Heart left ventricle (tissue), 16 donors: ENCODE measurements around the gene CEP170. TPM values are rescaled to one million over a fixed set of nuclear protein-coding genes. Genes with fewer than 3 reads are reported as not detected.

Experiments
- ATAC-seq, 4 donors: fragments of 200-7000 bp; cut with Tn5 transposase; one replicate each; pipeline ENCODE4 v1.9.1; 2020 to 2022; ENCODE audit warnings: moderate library complexity in 4 of 4, mild to moderate bottlenecking in 3 of 4, moderate number of reproducible peaks in 1 of 4
- DNase-seq, 5 donors: peaks; one replicate each; pipeline ENCODE4 v3.0.0-alpha.2; 2020
- H3K27ac ChIP-seq, 12 donors: fragments of 200-600 bp; sonication (generic) in 4 of 12; one replicate each; pipeline versions ENCODE4 v1.5.0 to v1.8.0; 2016 to 2022; ENCODE audit warnings: mild to moderate bottlenecking in 2 of 12
- H3K27me3 ChIP-seq, 9 donors: fragments of 200-600 bp; sonication (generic) in 2 of 9; one replicate each; pipeline versions ENCODE4 v1.5.1 to v1.8.0; 2016 to 2022; ENCODE audit warnings: mild to moderate bottlenecking in 3 of 9
- H3K36me3 ChIP-seq, 9 donors: fragments of 200-600 bp; sonication (generic) in 2 of 9; one replicate each; pipeline versions ENCODE4 v1.5.0 to v1.8.0; 2018 to 2022; ENCODE audit warnings: mild to moderate bottlenecking in 2 of 9
- H3K4me1 ChIP-seq, 12 donors: fragments of 200-600 bp; sonication (generic) in 4 of 12; one replicate each; pipeline versions ENCODE4 v1.5.0 to v1.8.0; 2016 to 2022; ENCODE audit warnings: mild to moderate bottlenecking in 3 of 12
- H3K4me3 ChIP-seq, 12 donors: fragments of 200-600 bp; sonication (generic) in 4 of 12; one replicate each; pipeline versions ENCODE4 v1.5.0 to v1.8.0; 2017 to 2022; ENCODE audit warnings: mild to moderate bottlenecking in 9 of 12, moderate library complexity in 4 of 12
- H3K9me3 ChIP-seq, 12 donors: fragments of 200-600 bp; sonication (generic) in 4 of 12; one replicate each; pipeline versions ENCODE4 v1.5.0 to v1.8.0; 2016 to 2022; ENCODE audit warnings: mild to moderate bottlenecking in 1 of 12
- POLR2A ChIP-seq, 2 donors: fragments of 450-650 bp; IDR thresholded peaks; one replicate each; pipeline ENCODE4 v1.6.1; 2017; ENCODE audit warnings: antibody characterized with exemption in 2 of 2, mild to moderate bottlenecking in 2 of 2, moderate library complexity in 2 of 2
- WGBS, 4 donors: extraction: QIAGEN DNeasy Blood & Tissue Kit in 2 of 4; methylation state at CpG; one replicate each; pipeline versions ENCODE4 v1.1.5 to v1.1.7; 2013 to 2018; 5-methylcytosine and 5-hydroxymethylcytosine counted together
- intact Hi-C, 10 donors: fragments of 100-400 bp; cut with DNase I; formaldehyde crosslinking; loops; one replicate each; pipeline versions ENCODE4 v1.11.1 to v1.14.2; 2022
- polyA plus RNA-seq, 2 donors: library from polyadenylated mRNA; stranded (reverse); fragments of 200-250 nt; gene quantifications; one replicate each; pipeline ENCODE4 v1.2.3, GENCODE V29; 2013
- total RNA-seq, 9 donors: library from RNA; depleted of rRNA in 2 of 9; stranded (reverse); fragments of >200 nt in 2 of 9; fragmentation: NEBNext Ultra II Directional in 3 of 9; extraction: Animal tissue kit (Norgen Biotek cat#: 25700) in 3 of 9; gene quantifications; one replicate each; pipeline versions ENCODE4 v1.1.0 to v1.2.4, GENCODE V29; 2016 to 2023
- TF ChIP-seq, protein P1 (sequence below), 12 donors: fragments of 200-600 bp; sonication (generic) in 4 of 12; IDR thresholded peaks; one replicate each; pipeline versions ENCODE4 v1.5.0 to v1.8.0; 2018 to 2022; ENCODE audit warnings: antibody characterized with exemption in 12 of 12, mild to moderate bottlenecking in 5 of 12
- donor health status: ischemic (EF 13 %, LVEDD 7.1; RV severe dilation, severe dysfunction).
- donor health status: healthy with polysubstance abuse.
- donor health status: DM: no; HTN: yes; CAD: no.
- donor health status: DM: no; HTN: no; CAD: no.
- donor health status: ischemic (EF 25% LVEDD 6.9; RV normal size, moderate dysfunction).
- donor health status: ischemic (EF 25% LVEDD 5.7; RV mildly dilated, moderate dysfunction).
- donor health status: healthy.
- donor health status: DM: yes; HTN: yes; CAD: no.
- donor health status: ischemic (EF 35%, LVEDD 5.7; RV mildly dilated, moderate dysfunction).
- donor health status: nonischemic (EF 11% LVEDD 7.7; RV severe dilation, severe dysfunction).
- donor health status: DM: yes; HTN: yes; CAD: no.
- donor health status: PGD.
- donor health status: ischemic (EF 29% LVEDD 5.4; RV normal size, mild dysfunction).
- donor health status: nonischemic (EF 23%, LVEDD 6.1; RV moderate dilation, normal function).

The CEP170 gene
- total and polyA plus RNA-seq, 11 donors, result 9.7 to 70.3 (median 37.7) TPM

DNA sequence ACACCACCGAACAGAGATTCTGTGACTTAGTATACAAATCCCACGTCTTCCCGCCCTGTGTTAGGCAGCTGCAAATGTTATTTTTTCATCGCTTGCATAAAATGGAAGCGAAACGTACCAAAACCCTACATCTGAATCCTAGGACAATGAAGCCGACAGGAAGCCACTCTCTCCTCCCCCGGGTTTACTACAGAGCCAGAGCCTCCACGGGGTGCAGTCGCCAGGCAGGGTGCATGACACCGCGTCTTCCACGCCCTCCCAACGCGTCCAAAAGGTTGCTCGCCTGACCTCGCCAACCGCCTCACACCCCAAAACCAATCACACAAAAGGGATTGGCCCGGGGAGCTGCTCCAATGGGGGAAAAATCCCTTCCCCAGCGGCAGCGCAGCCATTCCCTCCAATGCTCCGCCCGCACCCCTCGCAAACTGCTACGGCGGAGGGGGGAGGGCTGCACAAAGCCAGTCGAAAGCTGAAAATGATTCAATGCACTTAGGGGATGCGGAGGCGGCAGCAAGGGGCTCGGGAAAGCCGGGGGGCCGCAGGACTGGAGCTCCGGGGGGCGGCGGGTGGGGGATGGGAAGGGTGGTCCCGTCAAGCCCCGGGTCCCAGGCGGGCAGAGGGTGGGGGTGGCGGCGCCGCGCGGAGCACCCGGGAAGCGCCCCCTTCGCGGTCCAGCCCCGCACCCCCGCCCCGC lies 701 bp downstream of the CEP170 start:
- peak; percentile 67 to 76 (median 74) for DNase-seq
- Histone ChIP-seq H3K27ac (peak overlapping the region; percentile 93 to 98 (median 96)), H3K4me1 (peaks cover 4 to 67% (median 44%) of the 10 kb centered on the region in 12 donors), H3K27me3 (no peaks in the 10 kb centered on the region), H3K9me3 (no peaks in the 10 kb centered on the region), H3K4me3 (peak overlapping the region; percentile 72 to 100 (median 84)), H3K36me3 (no peaks in the 10 kb centered on the region)
- ATAC-seq, result peak in 3 of 4 donors; percentile 10 to 34 (median 21)
- intact Hi-C loops, result loop anchor here in 4 of 10 donors (5.0 to 10.0 kb wide), 5 partner anchors 42 to 1580 kb away; partner anchors contain the start of genes ADSS2 (in 1 of the 4) and COX20 (in 1 of the 4)
- TF ChIP-seq, protein P1, sequence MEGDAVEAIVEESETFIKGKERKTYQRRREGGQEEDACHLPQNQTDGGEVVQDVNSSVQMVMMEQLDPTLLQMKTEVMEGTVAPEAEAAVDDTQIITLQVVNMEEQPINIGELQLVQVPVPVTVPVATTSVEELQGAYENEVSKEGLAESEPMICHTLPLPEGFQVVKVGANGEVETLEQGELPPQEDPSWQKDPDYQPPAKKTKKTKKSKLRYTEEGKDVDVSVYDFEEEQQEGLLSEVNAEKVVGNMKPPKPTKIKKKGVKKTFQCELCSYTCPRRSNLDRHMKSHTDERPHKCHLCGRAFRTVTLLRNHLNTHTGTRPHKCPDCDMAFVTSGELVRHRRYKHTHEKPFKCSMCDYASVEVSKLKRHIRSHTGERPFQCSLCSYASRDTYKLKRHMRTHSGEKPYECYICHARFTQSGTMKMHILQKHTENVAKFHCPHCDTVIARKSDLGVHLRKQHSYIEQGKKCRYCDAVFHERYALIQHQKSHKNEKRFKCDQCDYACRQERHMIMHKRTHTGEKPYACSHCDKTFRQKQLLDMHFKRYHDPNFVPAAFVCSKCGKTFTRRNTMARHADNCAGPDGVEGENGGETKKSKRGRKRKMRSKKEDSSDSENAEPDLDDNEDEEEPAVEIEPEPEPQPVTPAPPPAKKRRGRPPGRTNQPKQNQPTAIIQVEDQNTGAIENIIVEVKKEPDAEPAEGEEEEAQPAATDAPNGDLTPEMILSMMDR (IDR thresholded peaks at IDR 0.05), result peak in 1 of 12 donors; percentile 11
- TF ChIP-seq POLR2A (IDR thresholded peaks at IDR 0.05), result no peak
- WGBS, 4 donors, result 0 to 1% (median 1%) methylated on average over 24 to 50 of the region's 50 CpGs

DNA sequence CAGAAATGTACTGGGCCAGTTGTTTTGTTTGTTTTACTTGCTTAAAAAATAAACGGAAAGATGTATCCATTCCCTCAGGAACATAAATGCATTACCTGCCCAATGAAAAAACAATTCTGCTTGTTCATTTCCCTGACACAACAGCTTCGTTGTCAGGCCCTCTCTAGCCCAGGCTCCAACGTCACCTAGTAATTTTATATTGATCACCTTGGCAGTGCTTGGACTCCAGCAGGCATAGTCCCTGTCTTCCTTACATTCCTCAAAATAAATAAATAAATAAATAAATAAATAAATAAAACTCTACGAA lies 1.2 kb downstream of the CEP170 start:
- ATAC-seq, result no peak
- TF ChIP-seq POLR2A (IDR thresholded peaks at IDR 0.05), result no peak
- TF ChIP-seq, protein P1 (IDR thresholded peaks at IDR 0.05), result no peak

DNA sequence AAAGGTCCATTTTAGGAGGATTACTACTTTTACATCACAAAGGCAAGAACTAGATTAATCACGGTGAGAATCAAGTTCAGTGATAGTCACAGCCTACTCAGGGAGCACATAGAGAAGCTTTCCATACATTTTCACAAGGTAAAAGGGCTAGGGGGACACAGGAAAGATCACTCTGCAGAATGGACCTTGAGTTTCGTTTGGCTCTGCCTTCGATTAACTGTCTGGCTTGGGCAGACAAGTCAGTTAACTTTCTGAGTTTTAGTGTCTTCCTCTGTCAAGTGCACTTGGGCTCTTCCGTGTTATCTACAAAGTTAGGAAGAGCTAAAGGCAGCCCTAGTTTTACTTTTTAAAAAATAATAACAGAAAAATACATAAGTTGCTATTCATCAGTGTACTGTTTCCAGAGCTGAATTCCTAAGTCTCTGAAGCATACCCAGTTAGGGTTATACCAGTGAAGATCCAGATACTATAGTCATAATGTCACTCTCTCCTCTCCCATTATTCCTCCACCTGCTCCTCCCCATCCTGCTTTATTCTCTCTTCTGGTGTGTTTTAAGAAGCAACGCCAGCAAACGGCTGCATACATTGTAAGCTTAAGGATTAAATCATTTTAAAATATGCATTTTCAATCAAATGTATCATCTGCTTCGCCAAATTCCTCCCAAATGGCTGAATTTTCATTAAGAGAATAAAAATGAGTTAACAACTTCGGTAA lies 1.7 kb downstream of the CEP170 start:
- intact Hi-C loops, result loop anchor here in 4 of 10 donors (5.0 to 10.0 kb wide), 5 partner anchors 41 to 1581 kb away; partner anchors contain the start of genes ADSS2 (in 1 of the 4) and COX20 (in 1 of the 4)
- H3K27ac ChIP-seq, result peak overlapping the region in 11 of 12 donors; percentile 93 to 98 (median 96)
- H3K27me3 ChIP-seq, result no peaks in the 10 kb centered on the region
- ATAC-seq, result no peak
- no peaks in the 10 kb centered on the region for H3K9me3 ChIP-seq
- no peak for TF ChIP-seq POLR2A (IDR thresholded peaks at IDR 0.05)
- TF ChIP-seq, protein P1 (IDR thresholded peaks at IDR 0.05), result no peak
- peak overlapping the region; percentile 72 to 100 (median 84) for H3K4me3 ChIP-seq
- peaks cover 4 to 74% (median 49%) of the 10 kb centered on the region in 12 donors for H3K4me1 ChIP-seq
- no peaks in the 10 kb centered on the region for H3K36me3 ChIP-seq
- 2 to 3% (median 2%) methylated on average over 8 of the region's 8 CpGs for WGBS, 4 donors
- no peak for DNase-seq

More for the DNA sequence above, 1.2 kb downstream of the CEP170 start:
- Histone ChIP-seq H3K27me3 (no peaks in the 10 kb centered on the region), H3K36me3 (no peaks in the 10 kb centered on the region), H3K4me3 (peak overlapping the region; percentile 72 to 100 (median 84)), H3K9me3 (no peaks in the 10 kb centered on the region), H3K4me1 (peaks cover 4 to 71% (median 47%) of the 10 kb centered on the region in 12 donors), H3K27ac (peak overlapping the region; percentile 93 to 98 (median 96))
- DNase-seq, result no peak
- intact Hi-C loops, result loop anchor here in 4 of 10 donors (5.0 to 10.0 kb wide), 5 partner anchors 42 to 1581 kb away; partner anchors contain the start of genes ADSS2 (in 1 of the 4) and COX20 (in 1 of the 4)
- 0 to 1% (median 0%) methylated on average over 4 of the region's 4 CpGs for WGBS, 4 donors

DNA sequence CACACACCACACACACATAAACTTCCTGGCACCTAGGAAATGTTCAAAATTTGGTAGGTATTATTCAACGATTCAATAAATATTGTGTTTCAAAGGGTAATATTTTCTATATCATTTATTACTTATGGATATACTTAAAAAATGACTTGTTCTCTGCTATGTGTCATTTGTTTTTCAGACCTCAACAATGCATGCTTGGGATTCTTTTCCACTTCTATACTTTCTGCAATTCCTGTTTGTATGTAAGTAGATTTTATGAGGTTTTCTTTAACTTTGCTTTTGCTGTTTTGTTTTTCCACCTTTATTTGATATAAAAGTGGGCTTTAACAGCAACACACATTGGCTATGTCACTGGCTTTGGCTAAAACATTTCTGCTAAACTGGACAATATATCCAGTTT lies 3.5 kb downstream of the CEP170 start:
- intact Hi-C loops, result loop anchor here in 4 of 10 donors (5.0 to 10.0 kb wide), 5 partner anchors 39 to 1583 kb away; partner anchors contain the start of genes ADSS2 (in 1 of the 4) and COX20 (in 1 of the 4)
- ATAC-seq (no peak), DNase-seq (no peak)
- H3K36me3 ChIP-seq, result no peaks in the 10 kb centered on the region
- TF ChIP-seq, protein P1 (IDR thresholded peaks at IDR 0.05), result no peak
- no peak for TF ChIP-seq POLR2A (IDR thresholded peaks at IDR 0.05)
- H3K27ac ChIP-seq, result peak overlapping the region in 2 of 12 donors; percentile 58 to 95
- peaks cover 4 to 74% (median 48%) of the 10 kb centered on the region in 12 donors for H3K4me1 ChIP-seq
- H3K9me3 ChIP-seq, result no peaks in the 10 kb centered on the region
- H3K27me3 ChIP-seq, result no peaks in the 10 kb centered on the region
- peak overlapping the region in 2 of 12 donors; percentile 1 to 82 for H3K4me3 ChIP-seq
- WGBS, 4 donors, result 74 to 84% (median 80%) methylated on average over 1 of the region's 1 CpG
